PFSK-1 (cell line): ENCODE results near the gene TMEM212.

Experiments
- POLR2AphosphoS5 ChIP-seq: IDR thresholded peaks from 2 replicates; pipeline ENCODE4 v1.6.1; 2012; ENCODE audit warnings: low read depth, mild to moderate bottlenecking, control low read depth, low read length, moderate library complexity
- TAF1 ChIP-seq: IDR thresholded peaks from 2 replicates; pipeline ENCODE4 v1.6.1; 2012; ENCODE audit warnings: low read length, control low read depth, borderline replicate concordance; ENCODE audit not compliant: insufficient read depth
- TF ChIP-seq, protein P1 (sequence below), 2 experiments: IDR thresholded peaks; 2 replicates each; pipeline versions ENCODE4 v1.6.1 to v1.8.0; 2011 to 2012; ENCODE audit warnings: low read depth in 2 of 2, low read length in 2 of 2, control low read depth in 1 of 2, inconsistent platforms in 1 of 2, mild to moderate bottlenecking in 1 of 2, moderate library complexity in 1 of 2; ENCODE audit not compliant: insufficient read depth in 1 of 2

- TF ChIP-seq POLR2AphosphoS5 (no peak), TAF1 (no peak)
- TF ChIP-seq, protein P1, sequence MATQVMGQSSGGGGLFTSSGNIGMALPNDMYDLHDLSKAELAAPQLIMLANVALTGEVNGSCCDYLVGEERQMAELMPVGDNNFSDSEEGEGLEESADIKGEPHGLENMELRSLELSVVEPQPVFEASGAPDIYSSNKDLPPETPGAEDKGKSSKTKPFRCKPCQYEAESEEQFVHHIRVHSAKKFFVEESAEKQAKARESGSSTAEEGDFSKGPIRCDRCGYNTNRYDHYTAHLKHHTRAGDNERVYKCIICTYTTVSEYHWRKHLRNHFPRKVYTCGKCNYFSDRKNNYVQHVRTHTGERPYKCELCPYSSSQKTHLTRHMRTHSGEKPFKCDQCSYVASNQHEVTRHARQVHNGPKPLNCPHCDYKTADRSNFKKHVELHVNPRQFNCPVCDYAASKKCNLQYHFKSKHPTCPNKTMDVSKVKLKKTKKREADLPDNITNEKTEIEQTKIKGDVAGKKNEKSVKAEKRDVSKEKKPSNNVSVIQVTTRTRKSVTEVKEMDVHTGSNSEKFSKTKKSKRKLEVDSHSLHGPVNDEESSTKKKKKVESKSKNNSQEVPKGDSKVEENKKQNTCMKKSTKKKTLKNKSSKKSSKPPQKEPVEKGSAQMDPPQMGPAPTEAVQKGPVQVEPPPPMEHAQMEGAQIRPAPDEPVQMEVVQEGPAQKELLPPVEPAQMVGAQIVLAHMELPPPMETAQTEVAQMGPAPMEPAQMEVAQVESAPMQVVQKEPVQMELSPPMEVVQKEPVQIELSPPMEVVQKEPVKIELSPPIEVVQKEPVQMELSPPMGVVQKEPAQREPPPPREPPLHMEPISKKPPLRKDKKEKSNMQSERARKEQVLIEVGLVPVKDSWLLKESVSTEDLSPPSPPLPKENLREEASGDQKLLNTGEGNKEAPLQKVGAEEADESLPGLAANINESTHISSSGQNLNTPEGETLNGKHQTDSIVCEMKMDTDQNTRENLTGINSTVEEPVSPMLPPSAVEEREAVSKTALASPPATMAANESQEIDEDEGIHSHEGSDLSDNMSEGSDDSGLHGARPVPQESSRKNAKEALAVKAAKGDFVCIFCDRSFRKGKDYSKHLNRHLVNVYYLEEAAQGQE (IDR thresholded peaks at IDR 0.05; ENCODE audit: insufficient read depth in 1 of 2, low read depth in 2 of 2, low read length in 2 of 2) = no peak
Measured at GRCh38 chr3:171835613-171836012, 7.5 kb upstream of the TMEM212 start.
